Chondrocyte (in vitro differentiated cells): ENCODE data around the gene PRSS22. TPM values are rescaled to one million over a fixed set of nuclear protein-coding genes. Genes with fewer than 3 reads are reported as not detected.

Source experiments
- DNase-seq: peaks from one replicate; pipeline ENCODE4 v3.0.0; 2021; ENCODE audit warnings: mixed read lengths, low spot score
- H3K27ac Mint-ChIP-seq: one replicate; pipeline ENCODE4 v1.8.0; 2021; ENCODE audit warnings: mild to moderate bottlenecking, moderate library complexity, mixed read lengths; ENCODE audit not compliant: unreplicated experiment
- H3K27me3 Mint-ChIP-seq: 2 replicates; pipeline ENCODE4 v1.8.0; 2021; ENCODE audit warnings: low read depth, mixed read lengths
- H3K36me3 Mint-ChIP-seq: 2 replicates; pipeline ENCODE4 v1.8.0; 2021; ENCODE audit warnings: low read depth, mixed read lengths
- H3K4me1 Mint-ChIP-seq: 2 replicates; pipeline ENCODE4 v1.8.0; 2021; ENCODE audit warnings: low read depth, mild to moderate bottlenecking, mixed read lengths
- H3K4me3 Mint-ChIP-seq: one replicate; pipeline ENCODE4 v1.8.0; 2021; ENCODE audit warnings: mild to moderate bottlenecking, moderate library complexity, mixed read lengths; ENCODE audit not compliant: unreplicated experiment
- H3K9me3 Mint-ChIP-seq: 2 replicates; pipeline ENCODE4 v1.8.0; 2021; ENCODE audit warnings: low read depth, mixed read lengths
- CTCF ChIP-seq: fragments of 200-600 bp; sonication (generic); IDR thresholded peaks from 2 replicates; pipeline ENCODE4 v1.5.0; 2021; ENCODE audit warnings: antibody characterized with exemption, mild to moderate bottlenecking, moderate library complexity
- total RNA-seq: library from RNA; stranded (reverse); gene quantifications from 3 replicates; pipeline ENCODE4 v1.2.1, GENCODE V29; 2021

Gene PRSS22
- total RNA-seq, 1 donor from 2014 or later = not detected

- Mint-ChIP-seq H3K4me3 (no peak overlapping the region), H3K27me3 (no peaks in the 10 kb centered on the region), H3K9me3 (no peaks in the 10 kb centered on the region), H3K4me1 (peaks cover 16% of the 10 kb centered on the region), H3K36me3 (no peaks in the 10 kb centered on the region), H3K27ac (no peak overlapping the region)
- DNase-seq = no peak
- no peak for TF ChIP-seq CTCF
Measured at GRCh38 chr16:2898831-2899563, 41.0 kb upstream of the PRSS22 start.

GRCh38 chr16:2897110-2897509 is 39.1 kb upstream of the PRSS22 start:
- DNase-seq = no peak
- Mint-ChIP-seq H3K27ac (no peak overlapping the region), H3K27me3 (no peaks in the 10 kb centered on the region), H3K9me3 (no peaks in the 10 kb centered on the region), H3K4me3 (no peak overlapping the region), H3K36me3 (no peaks in the 10 kb centered on the region), H3K4me1 (peaks cover 15% of the 10 kb centered on the region)
- no peak for TF ChIP-seq CTCF

GRCh38 chr16:2896480-2897010 is 38.6 kb upstream of the PRSS22 start:
- Mint-ChIP-seq H3K36me3 (no peaks in the 10 kb centered on the region), H3K4me3 (no peak overlapping the region), H3K27ac (no peak overlapping the region), H3K27me3 (no peaks in the 10 kb centered on the region), H3K9me3 (no peaks in the 10 kb centered on the region), H3K4me1 (peaks cover 15% of the 10 kb centered on the region)
- DNase-seq = no peak
- TF ChIP-seq CTCF = no peak

GRCh38 chr16:2895813-2896212 is 37.8 kb upstream of the PRSS22 start:
- no peaks in the 10 kb centered on the region for H3K27me3 Mint-ChIP-seq

GRCh38 chr16:2894231-2894630 is 36.3 kb upstream of the PRSS22 start:
- Mint-ChIP-seq H3K4me1 (peaks cover 22% of the 10 kb centered on the region), H3K4me3 (no peak overlapping the region), H3K36me3 (no peaks in the 10 kb centered on the region)

More at GRCh38 chr16:2895813-2896212, 37.8 kb upstream of the PRSS22 start:
- H3K4me3 Mint-ChIP-seq = no peak overlapping the region
- peak overlapping the region; percentile 27 for H3K27ac Mint-ChIP-seq
- no peak for DNase-seq
- H3K9me3 Mint-ChIP-seq = no peaks in the 10 kb centered on the region
- TF ChIP-seq CTCF = no peak
- no peaks in the 10 kb centered on the region for H3K36me3 Mint-ChIP-seq
- H3K4me1 Mint-ChIP-seq = peaks cover 18% of the 10 kb centered on the region

More at GRCh38 chr16:2894231-2894630, 36.3 kb upstream of the PRSS22 start:
- Mint-ChIP-seq H3K27me3 (no peaks in the 10 kb centered on the region), H3K9me3 (no peaks in the 10 kb centered on the region), H3K27ac (no peak overlapping the region)
- DNase-seq = no peak
- TF ChIP-seq CTCF = no peak
